H1 (cell line): Measurements from ENCODE around the gene OVCH2. TPM values are rescaled to one million over a fixed set of nuclear protein-coding genes. Genes with fewer than 3 reads are reported as not detected.
A peak's percentile ranks its signal among the peaks of the same experiment; 100 is the strongest.

Experiments
- CTCF ChIA-PET: fragments of 300-600 bp; sonication (Branson Sonifier 250); formaldehyde crosslinking; loops from one replicate; lab custom pipeline; 2021; ENCODE audit not compliant: partially characterized antibody; lab: Charles Lee
- POLR2A ChIA-PET: fragments of 300-600 bp; sonication (Branson Sonifier 250); formaldehyde crosslinking; loops from one replicate; lab custom pipeline; 2021; ENCODE audit warnings: inconsistent platforms; ENCODE audit not compliant: partially characterized antibody; lab: Charles Lee
- DNase-seq, 2 experiments: peaks; one replicate each; pipeline versions ENCODE4 v3.0.0 to v3.0.0-alpha.2; 2010 to 2022; ENCODE audit warnings: low spot score in 2 of 2, low read depth in 1 of 2, mixed read lengths in 1 of 2
- FAIRE-seq: peaks from 2 replicates; lab custom pipeline; 2011; peaks lifted over from hg19 to GRCh38; lab: Jason Lieb, UNC
- H2AFZ ChIP-seq: 2 replicates; pipeline ENCODE4 v1.8.1; 2012; ENCODE audit warnings: low read length, inconsistent platforms
- H2AK5ac ChIP-seq: 2 replicates; pipeline ENCODE4 v1.6.1; 2013; ENCODE audit warnings: low read depth, low read length
- H2BK120ac ChIP-seq: replicated peaks from 2 replicates; pipeline ENCODE3; 2013; ENCODE audit warnings: low read depth, low read length, inconsistent platforms
- H2BK12ac ChIP-seq: 2 replicates; pipeline ENCODE4 v1.6.1; 2013; ENCODE audit warnings: low read depth, low read length
- H2BK15ac ChIP-seq: 2 replicates; pipeline ENCODE4 v1.6.1; 2013; ENCODE audit warnings: low read length
- H2BK20ac ChIP-seq: 2 replicates; pipeline ENCODE4 v1.6.1; 2013; ENCODE audit warnings: low read length
- H2BK5ac ChIP-seq: 2 replicates; pipeline ENCODE4 v1.6.1; 2013; ENCODE audit warnings: low read depth, low read length
- H3K14ac ChIP-seq: 2 replicates; pipeline ENCODE4 v1.6.1; 2013; ENCODE audit warnings: inconsistent platforms; ENCODE audit not compliant: insufficient read length
- H3K18ac ChIP-seq: 2 replicates; pipeline ENCODE4 v1.6.1; 2013; ENCODE audit warnings: low read length; ENCODE audit errors: extremely low read depth
- H3K23ac ChIP-seq: 2 replicates; pipeline ENCODE4 v1.6.1; 2013; ENCODE audit warnings: inconsistent platforms; ENCODE audit not compliant: insufficient read length
- H3K23me2 ChIP-seq: 2 replicates; pipeline ENCODE4 v1.6.1; 2013; ENCODE audit warnings: low read depth, low read length
- H3K27ac ChIP-seq: 2 replicates; pipeline ENCODE4 v1.6.1; 2011; ENCODE audit warnings: low read depth, low read length, inconsistent platforms
- H3K27me3 ChIP-seq, 4 experiments: replicated peaks in 1 of 4; 1 replicate in 1 of 4; 2 replicates in 3 of 4; pipeline versions ENCODE4 v1.6.1 to v1.8.1; 2011 to 2013; ENCODE audit warnings: low read length in 3 of 4, mild to moderate bottlenecking in 3 of 4, inconsistent platforms in 2 of 4, mixed read lengths in 2 of 4, moderate library complexity in 1 of 4; ENCODE audit not compliant: control insufficient read depth in 3 of 4, insufficient read depth in 3 of 4; ENCODE audit errors: extremely low read depth in 1 of 4
- H3K36me3 ChIP-seq, 4 experiments: 2 replicates each; pipeline versions ENCODE4 v1.6.1 to v1.8.1; 2011 to 2013; ENCODE audit warnings: mild to moderate bottlenecking in 4 of 4, low read length in 3 of 4, moderate library complexity in 2 of 4, control low read depth in 1 of 4, inconsistent platforms in 1 of 4; ENCODE audit not compliant: insufficient read depth in 4 of 4, control insufficient read depth in 2 of 4
- H3K4ac ChIP-seq: replicated peaks from 2 replicates; pipeline ENCODE3; 2013; ENCODE audit warnings: low read length, low read depth, mixed read lengths, inconsistent platforms; ENCODE audit not compliant: insufficient read length
- H3K4me1 ChIP-seq, 4 experiments: replicated peaks in 1 of 4; 1 replicate in 1 of 4; 2 replicates in 3 of 4; pipeline versions ENCODE4 v1.6.1 to v1.8.1; 2011 to 2013; ENCODE audit warnings: low read length in 3 of 4, inconsistent platforms in 2 of 4, mixed read lengths in 1 of 4; ENCODE audit not compliant: insufficient read depth in 4 of 4, control insufficient read depth in 3 of 4
- H3K4me2 ChIP-seq, 2 experiments: 2 replicates each; pipeline versions ENCODE4 v1.6.1 to v1.8.1; 2011 to 2013; ENCODE audit warnings: low read depth in 2 of 2, low read length in 2 of 2, control low read depth in 1 of 2, inconsistent platforms in 1 of 2, mild to moderate bottlenecking in 1 of 2; ENCODE audit not compliant: insufficient read depth in 1 of 2
- H3K4me3 ChIP-seq, 4 experiments: fragments of 200-600, 300-600 bp in 1 of 4; sonication (generic), shearing (Covaris generic), sonication (Bioruptor Twin) in 1 of 4; 2 replicates each; pipeline versions ENCODE4 v1.5.1 to v1.8.1; 2011 to 2016; ENCODE audit warnings: low read length in 4 of 4, low read depth in 3 of 4, control low read depth in 2 of 4, inconsistent platforms in 2 of 4, mild to moderate bottlenecking in 2 of 4, mixed read lengths in 1 of 4, moderate library complexity in 1 of 4; ENCODE audit not compliant: insufficient read depth in 2 of 4; ENCODE audit errors: extremely low read depth in 1 of 4
- H3K56ac ChIP-seq: replicated peaks from 2 replicates; pipeline ENCODE3; 2013; ENCODE audit warnings: low read depth, mild to moderate bottlenecking, mixed read lengths, low read length, inconsistent platforms; ENCODE audit not compliant: insufficient read length
- H3K79me1 ChIP-seq: 2 replicates; pipeline ENCODE4 v1.6.1; 2013; ENCODE audit warnings: low read depth, low read length, control low read depth
- H3K79me2 ChIP-seq, 2 experiments: 2 replicates each; pipeline versions ENCODE4 v1.6.1 to v1.8.1; 2012 to 2013; ENCODE audit warnings: low read length in 2 of 2, mild to moderate bottlenecking in 2 of 2, inconsistent platforms in 1 of 2; ENCODE audit not compliant: insufficient read depth in 2 of 2, control insufficient read depth in 1 of 2
- H3K9ac ChIP-seq, 4 experiments: replicated peaks in 1 of 4; 1 replicate in 1 of 4; 2 replicates in 3 of 4; pipeline versions ENCODE4 v1.6.1 to v1.8.1; 2011 to 2013; ENCODE audit warnings: low read depth in 3 of 4, low read length in 3 of 4, control low read depth in 2 of 4, mild to moderate bottlenecking in 2 of 4, moderate library complexity in 2 of 4, inconsistent platforms in 1 of 4; ENCODE audit errors: extremely low read depth in 1 of 4
- H3K9me3 ChIP-seq, 2 experiments: 2 replicates each; pipeline versions ENCODE4 v1.6.1 to v1.8.1; 2012 to 2013; ENCODE audit warnings: mild to moderate bottlenecking in 2 of 2, moderate library complexity in 2 of 2, control low read depth in 1 of 2, inconsistent platforms in 1 of 2, low read depth in 1 of 2, low read length in 1 of 2, mixed read lengths in 1 of 2; ENCODE audit not compliant: insufficient read depth in 2 of 2
- H4K20me1 ChIP-seq, 2 experiments: replicated peaks in 1 of 2; 2 replicates each; pipeline versions ENCODE3 to v1.8.1; 2011 to 2013; ENCODE audit warnings: inconsistent platforms in 2 of 2, low read length in 2 of 2, mild to moderate bottlenecking in 1 of 2; ENCODE audit not compliant: insufficient read depth in 2 of 2, control insufficient read depth in 1 of 2
- H4K5ac ChIP-seq: 2 replicates; pipeline ENCODE4 v1.6.1; 2013; ENCODE audit warnings: low read length, low read depth, mixed read lengths, inconsistent platforms; ENCODE audit not compliant: insufficient read length
- H4K8ac ChIP-seq: 2 replicates; pipeline ENCODE4 v1.8.0; 2013; ENCODE audit warnings: mild to moderate bottlenecking, moderate library complexity, low read length, inconsistent platforms; ENCODE audit not compliant: insufficient read depth; ENCODE audit errors: extremely low read depth
- H4K91ac ChIP-seq: replicated peaks from 2 replicates; pipeline ENCODE3; 2013; ENCODE audit warnings: low read length, mixed read lengths, inconsistent platforms; ENCODE audit not compliant: insufficient read length
- EP300 ChIP-seq, 2 experiments: IDR thresholded peaks; 1 replicate in 1 of 2; 2 replicates in 1 of 2; pipeline ENCODE4 v1.6.1; 2011 to 2012; ENCODE audit warnings: low read depth in 2 of 2, low read length in 2 of 2, mild to moderate bottlenecking in 2 of 2, borderline replicate concordance in 1 of 2, inconsistent platforms in 1 of 2, moderate library complexity in 1 of 2
- JUN ChIP-seq: IDR thresholded peaks from 2 replicates; pipeline ENCODE4 v1.6.1; 2011; ENCODE audit warnings: low read depth, mild to moderate bottlenecking, improper control_type of control experiment, low read length
- MAX ChIP-seq: IDR thresholded peaks from 2 replicates; pipeline ENCODE4 v1.6.1; 2012; ENCODE audit warnings: inconsistent platforms
- SRF ChIP-seq: IDR thresholded peaks from 2 replicates; pipeline ENCODE4 v1.6.1; 2011; ENCODE audit warnings: mild to moderate bottlenecking, low read depth, low read length, moderate library complexity
- WGBS, 2 experiments: shearing (Covaris generic) in 1 of 2; methylation state at CpG; one replicate each; pipeline versions ENCODE4 v1.1.6 to v1.1.7; 2013 to 2015; ENCODE audit warnings: low lambda C conversion rate in 2 of 2, mixed read lengths in 2 of 2, inconsistent platforms in 1 of 2, low coverage in 1 of 2, missing lambda C conversion rate in 1 of 2; ENCODE audit not compliant: insufficient replicate concordance in 2 of 2, insufficient coverage in 1 of 2, insufficient read length in 1 of 2; ENCODE audit errors: extremely low coverage in 1 of 2, missing lambda C conversion rate in 1 of 2; 5-methylcytosine and 5-hydroxymethylcytosine counted together
- polyA plus RNA-seq, 7 experiments: library from polyadenylated mRNA; depleted of rRNA in 3 of 7; stranded (reverse) in 5 of 7; unstranded in 2 of 7; fragments of >200 nt in 5 of 7; fragments of 200-250 nt in 2 of 7; gene quantifications; 1 replicate in 5 of 7; 2 replicates in 1 of 7; 4 replicates in 1 of 7; pipeline versions ENCODE4 v1.2.1 to v1.2.3, GENCODE V29; 2011 to 2013; ENCODE audit warnings: missing spikeins in 2 of 7, mixed read lengths in 2 of 7
- total RNA-seq: library from RNA; stranded (reverse); fragmentation: NEBNext Ultra II Directional; extraction: Animal tissue kit (Norgen Biotek cat#: 25700); gene quantifications from 2 replicates; pipeline ENCODE4 v1.2.1, GENCODE V29; 2021

OVCH2 gene
- total and polyA plus RNA-seq, 2 of the 8 experiments (the other 6 are each of a cell fraction or from before 2014, with no cell fraction given), result 0.03 to 1.1 TPM

DNA sequence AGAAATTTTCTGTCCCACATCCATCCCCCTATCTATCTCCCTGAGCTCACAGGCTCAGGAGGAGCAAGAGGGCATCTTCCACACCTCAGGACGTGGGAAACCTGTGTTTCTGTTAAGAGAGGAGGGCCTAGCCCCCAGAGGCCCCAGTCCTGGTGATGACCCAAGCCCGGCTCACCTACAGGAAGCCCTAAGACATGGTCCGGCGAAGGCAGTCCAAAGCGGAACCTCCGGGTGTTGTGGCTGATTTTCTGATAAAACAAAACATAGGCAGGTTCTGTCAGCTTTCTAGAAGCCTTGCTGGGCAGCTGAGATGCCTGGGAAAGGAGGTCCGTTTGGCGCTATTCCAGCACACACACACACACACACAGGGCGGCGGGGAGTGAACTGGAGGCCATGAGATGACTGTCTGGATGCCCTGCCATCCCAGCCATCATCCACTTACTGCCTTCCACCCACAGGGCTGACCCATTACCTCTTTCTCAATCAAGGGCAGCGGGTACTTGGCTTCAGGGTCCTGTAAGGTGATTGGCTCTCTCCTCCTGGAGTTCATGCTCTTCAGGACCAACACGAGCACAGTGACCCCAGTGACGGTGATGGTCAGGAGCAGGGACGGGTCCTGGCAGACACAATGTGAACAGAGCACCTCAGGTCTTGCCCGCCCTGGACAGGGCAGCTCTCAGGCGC lies 33.9 kb downstream of the OVCH2 start:
- DNase-seq, result no peak
- H3K27ac ChIP-seq, result no peak overlapping the region
- H3K4me2 ChIP-seq, result peak overlapping the region; percentile 90 to 92
- no peak overlapping the region for H2AFZ ChIP-seq
- H3K23ac ChIP-seq, result no peak overlapping the region
- peak overlapping the region in 2 of 4 experiments; percentile 68 to 94; a peak in 3 of 8 replicates for H3K4me3 ChIP-seq
- no peak overlapping the region for H3K4ac ChIP-seq
- H2BK15ac ChIP-seq, result 0 out of 2 replicates have a peak overlapping the region, but pooled peaks have one; percentile 29
- peak overlapping the region; percentile 50; the same call in 1 of the 2 replicates for H2BK12ac ChIP-seq
- WGBS, 2 experiments, result 96% methylated on average over 16 of the region's 16 CpGs; no CpG with 5 or more reads in 1 of the 2 experiments
- no peak overlapping the region for H3K9ac ChIP-seq
- H4K91ac ChIP-seq, result no peak overlapping the region
- ChIA-PET POLR2A (interaction anchor here (1.2 to 2.2 kb wide), 7 partner anchors 9 to 99 kb away, joined by 3 to 14 read pairs (median 4); no protein-coding TSS in a partner anchor), CTCF (interaction anchor here (0.6 to 3.7 kb wide), 8 partner anchors 16 to 230 kb away, joined by 3 to 21 read pairs (median 4); no protein-coding TSS in a partner anchor)
- peaks cover 11 to 24% (median 13%) of the 10 kb centered on the region in 4 experiments; a peak in 6 of 8 replicates for H3K36me3 ChIP-seq
- H2BK20ac ChIP-seq, result no peak overlapping the region
- H3K18ac ChIP-seq, result peak overlapping the region; percentile 71; the same call in 1 of the 2 replicates
- H2AK5ac ChIP-seq, result peak overlapping the region; percentile 32; the same call in 1 of the 2 replicates
- no peaks in the 10 kb centered on the region for H3K9me3 ChIP-seq
- no peak overlapping the region for H4K8ac ChIP-seq
- H3K23me2 ChIP-seq, result peaks cover 16% of the 10 kb centered on the region; the same call in 1 of the 2 replicates
- no peak overlapping the region for H3K56ac ChIP-seq
- no peaks in the 10 kb centered on the region for H3K27me3 ChIP-seq
- H2BK5ac ChIP-seq, result peak overlapping the region; percentile 44; the same call in 1 of the 2 replicates
- H4K5ac ChIP-seq, result no peak overlapping the region
- H3K79me2 ChIP-seq, result no peaks in the 10 kb centered on the region
- H2BK120ac ChIP-seq, result no peak overlapping the region
- no peak overlapping the region for H3K14ac ChIP-seq
- TF ChIP-seq JUN, result no peak
- TF ChIP-seq MAX, result no peak
- TF ChIP-seq SRF, result no peak
- no peak for TF ChIP-seq EP300 (IDR thresholded peaks at IDR 0.05; ENCODE audit: borderline replicate concordance in 1 of 2, low read depth in 2 of 2, low read length in 2 of 2)
- peaks cover 0 to 10% (median 4%) of the 10 kb centered on the region in 4 experiments; a peak in 4 of 7 replicates for H3K4me1 ChIP-seq
- H4K20me1 ChIP-seq, result no peaks in the 10 kb centered on the region
- H3K79me1 ChIP-seq, result peaks cover 2% of the 10 kb centered on the region; the same call in 1 of the 2 replicates
- no peak for FAIRE-seq
